SK-N-SH treated with all-trans-retinoic acid at 6 μM for 48 hours (cell line): Measurements from ENCODE around the gene ALDH1A2.

Source experiments
- ARNTL ChIP-seq: fragments of 450-650 bp; formaldehyde crosslinking; IDR thresholded peaks from 2 replicates; pipeline ENCODE4 v1.5.0; 2020; ENCODE audit warnings: low read depth, mild to moderate bottlenecking, moderate library complexity, borderline replicate concordance
- BACH2 ChIP-seq: fragments of 250-450 bp; sonication (Bioruptor Pico); IDR thresholded peaks from 2 replicates; pipeline ENCODE4 v1.9.0; 2021; ENCODE audit warnings: mild to moderate bottlenecking, borderline replicate concordance
- CSDC2 ChIP-seq: fragments of 250-450 bp; sonication (Bioruptor Pico); IDR thresholded peaks from 2 replicates; pipeline ENCODE4 v1.5.0; 2020; ENCODE audit warnings: mild to moderate bottlenecking, moderate library complexity
- GLIS3 ChIP-seq: fragments of 250-450 bp; sonication (Bioruptor Pico); IDR thresholded peaks from 2 replicates; pipeline ENCODE4 v1.5.0; 2020; ENCODE audit warnings: mild to moderate bottlenecking, moderate library complexity
- ISL1 ChIP-seq: fragments of 250-450 bp; sonication (Bioruptor Pico); IDR thresholded peaks from 2 replicates; pipeline ENCODE4 v2.1.2; 2022; ENCODE audit warnings: mild to moderate bottlenecking, moderate library complexity
- RARB ChIP-seq: fragments of 250-450 bp; sonication (Bioruptor Pico); IDR thresholded peaks from 2 replicates; pipeline ENCODE4 v1.8.0; 2021; ENCODE audit warnings: mild to moderate bottlenecking, moderate library complexity
- SNAI2 ChIP-seq: fragments of 250-450 bp; sonication (Bioruptor Pico); IDR thresholded peaks from 2 replicates; pipeline ENCODE4 v1.5.0; 2020; ENCODE audit warnings: mild to moderate bottlenecking, moderate library complexity
- TCF4 ChIP-seq: fragments of 250-450 bp; sonication (Bioruptor Pico); IDR thresholded peaks from 2 replicates; pipeline ENCODE4 v1.8.0; 2021; ENCODE audit warnings: mild to moderate bottlenecking, moderate library complexity, borderline replicate concordance
- ZC3H10 ChIP-seq: fragments of 250-450 bp; sonication (Bioruptor Pico); IDR thresholded peaks from 2 replicates; pipeline ENCODE4 v1.5.1; 2021; ENCODE audit warnings: mild to moderate bottlenecking, moderate library complexity
- ZFP3 ChIP-seq: fragments of 250-450 bp; sonication (Bioruptor Pico); IDR thresholded peaks from 2 replicates; pipeline ENCODE4 v1.5.0; 2020; ENCODE audit warnings: mild to moderate bottlenecking, moderate library complexity
- TF ChIP-seq, protein P1 (sequence below): fragments of 250-450 bp; sonication (Bioruptor Pico); IDR thresholded peaks from 2 replicates; pipeline ENCODE4 v1.5.1; 2020; ENCODE audit warnings: low read depth, mild to moderate bottlenecking, moderate library complexity
- TF ChIP-seq, protein P2 (sequence below): fragments of 250-450 bp; sonication (Bioruptor Pico); IDR thresholded peaks from 2 replicates; pipeline ENCODE4 v1.8.0; 2020; ENCODE audit warnings: mild to moderate bottlenecking, moderate library complexity, borderline replicate concordance

DNA sequence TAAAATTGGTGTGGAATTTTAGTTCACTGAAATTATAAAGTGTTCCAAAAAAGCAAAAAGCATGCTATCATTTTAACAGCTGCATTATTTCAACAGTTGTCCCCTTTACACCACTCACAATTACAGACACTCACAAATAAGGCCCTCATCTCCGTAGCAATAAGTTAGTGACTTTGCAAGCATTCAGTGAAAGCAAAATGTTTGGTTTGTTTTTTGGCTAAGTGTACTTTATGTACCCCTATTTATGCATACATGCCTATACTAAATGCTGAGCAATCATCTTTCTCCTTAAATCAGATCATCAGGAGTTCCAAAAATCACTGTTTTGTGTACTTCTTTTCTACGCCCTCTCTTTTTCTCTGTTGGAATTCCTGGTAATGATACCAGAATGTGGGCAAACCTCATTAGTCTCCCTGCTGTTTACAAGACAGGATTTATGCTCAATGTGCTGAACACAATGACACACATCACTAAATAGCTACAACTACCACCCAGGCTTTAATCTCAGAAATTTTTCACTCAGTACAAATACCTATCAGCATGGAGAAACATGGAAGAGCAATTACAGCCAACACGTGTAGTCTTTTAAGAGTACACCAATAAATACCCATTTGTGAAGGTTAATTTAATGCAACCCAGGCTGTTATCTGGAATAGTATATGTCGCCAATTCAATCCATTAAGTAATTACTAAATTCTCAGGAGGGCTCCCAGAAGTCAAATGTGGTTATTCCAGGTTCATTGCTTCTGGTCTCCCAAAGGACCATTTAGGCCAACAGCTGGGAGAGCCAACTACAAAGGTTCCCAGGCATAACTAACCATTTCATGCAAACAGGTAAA is 12.0 kb downstream of the ALDH1A2 start:
- TF ChIP-seq ISL1 (no peak), SNAI2 (CRISPR knock-in tag) (no peak), ARNTL (no peak), ZFP3 (CRISPR knock-in tag) (no peak), CSDC2 (no peak), GLIS3 (no peak), TCF4 (CRISPR knock-in tag) (no peak), ZC3H10 (no peak), BACH2 (CRISPR knock-in tag) (no peak), RARB (CRISPR knock-in tag) (no peak)
- TF ChIP-seq, protein P1, sequence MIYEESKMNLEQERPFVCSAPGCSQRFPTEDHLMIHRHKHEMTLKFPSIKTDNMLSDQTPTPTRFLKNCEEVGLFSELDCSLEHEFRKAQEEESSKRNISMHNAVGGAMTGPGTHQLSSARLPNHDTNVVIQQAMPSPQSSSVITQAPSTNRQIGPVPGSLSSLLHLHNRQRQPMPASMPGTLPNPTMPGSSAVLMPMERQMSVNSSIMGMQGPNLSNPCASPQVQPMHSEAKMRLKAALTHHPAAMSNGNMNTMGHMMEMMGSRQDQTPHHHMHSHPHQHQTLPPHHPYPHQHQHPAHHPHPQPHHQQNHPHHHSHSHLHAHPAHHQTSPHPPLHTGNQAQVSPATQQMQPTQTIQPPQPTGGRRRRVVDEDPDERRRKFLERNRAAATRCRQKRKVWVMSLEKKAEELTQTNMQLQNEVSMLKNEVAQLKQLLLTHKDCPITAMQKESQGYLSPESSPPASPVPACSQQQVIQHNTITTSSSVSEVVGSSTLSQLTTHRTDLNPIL (CRISPR knock-in tag) = no peak
- TF ChIP-seq, protein P2, sequence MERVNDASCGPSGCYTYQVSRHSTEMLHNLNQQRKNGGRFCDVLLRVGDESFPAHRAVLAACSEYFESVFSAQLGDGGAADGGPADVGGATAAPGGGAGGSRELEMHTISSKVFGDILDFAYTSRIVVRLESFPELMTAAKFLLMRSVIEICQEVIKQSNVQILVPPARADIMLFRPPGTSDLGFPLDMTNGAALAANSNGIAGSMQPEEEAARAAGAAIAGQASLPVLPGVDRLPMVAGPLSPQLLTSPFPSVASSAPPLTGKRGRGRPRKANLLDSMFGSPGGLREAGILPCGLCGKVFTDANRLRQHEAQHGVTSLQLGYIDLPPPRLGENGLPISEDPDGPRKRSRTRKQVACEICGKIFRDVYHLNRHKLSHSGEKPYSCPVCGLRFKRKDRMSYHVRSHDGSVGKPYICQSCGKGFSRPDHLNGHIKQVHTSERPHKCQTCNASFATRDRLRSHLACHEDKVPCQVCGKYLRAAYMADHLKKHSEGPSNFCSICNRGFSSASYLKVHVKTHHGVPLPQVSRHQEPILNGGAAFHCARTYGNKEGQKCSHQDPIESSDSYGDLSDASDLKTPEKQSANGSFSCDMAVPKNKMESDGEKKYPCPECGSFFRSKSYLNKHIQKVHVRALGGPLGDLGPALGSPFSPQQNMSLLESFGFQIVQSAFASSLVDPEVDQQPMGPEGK (CRISPR knock-in tag) = no peak
